ENCODE data around the gene ISX.

DNA sequence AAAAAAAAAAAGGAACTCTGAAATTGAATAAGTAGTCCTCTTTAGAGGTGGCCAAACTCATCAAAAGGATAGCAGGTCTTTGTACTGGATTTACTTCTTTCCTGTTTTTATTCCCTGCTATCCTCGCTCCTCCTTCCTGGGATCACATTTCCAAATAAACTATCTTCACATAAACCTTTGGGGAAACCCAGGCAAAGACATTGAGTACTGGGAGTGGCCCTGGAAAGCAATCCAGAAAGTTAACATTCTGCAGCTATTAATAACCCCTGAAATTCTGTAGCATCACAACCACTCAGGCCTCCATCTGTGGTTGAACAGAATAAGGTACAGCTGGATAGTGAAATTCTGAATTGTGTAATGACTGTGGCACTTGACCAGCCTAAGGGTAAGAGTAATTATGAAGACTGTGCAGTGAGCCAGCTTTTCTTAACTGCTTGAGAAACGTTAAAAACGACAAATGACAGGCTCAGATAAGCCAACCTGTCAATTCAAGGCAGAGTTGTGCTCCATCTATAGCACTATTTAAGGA, 58.8 kb downstream of the ISX start:
- TF ChIP-seq, protein P1, sequence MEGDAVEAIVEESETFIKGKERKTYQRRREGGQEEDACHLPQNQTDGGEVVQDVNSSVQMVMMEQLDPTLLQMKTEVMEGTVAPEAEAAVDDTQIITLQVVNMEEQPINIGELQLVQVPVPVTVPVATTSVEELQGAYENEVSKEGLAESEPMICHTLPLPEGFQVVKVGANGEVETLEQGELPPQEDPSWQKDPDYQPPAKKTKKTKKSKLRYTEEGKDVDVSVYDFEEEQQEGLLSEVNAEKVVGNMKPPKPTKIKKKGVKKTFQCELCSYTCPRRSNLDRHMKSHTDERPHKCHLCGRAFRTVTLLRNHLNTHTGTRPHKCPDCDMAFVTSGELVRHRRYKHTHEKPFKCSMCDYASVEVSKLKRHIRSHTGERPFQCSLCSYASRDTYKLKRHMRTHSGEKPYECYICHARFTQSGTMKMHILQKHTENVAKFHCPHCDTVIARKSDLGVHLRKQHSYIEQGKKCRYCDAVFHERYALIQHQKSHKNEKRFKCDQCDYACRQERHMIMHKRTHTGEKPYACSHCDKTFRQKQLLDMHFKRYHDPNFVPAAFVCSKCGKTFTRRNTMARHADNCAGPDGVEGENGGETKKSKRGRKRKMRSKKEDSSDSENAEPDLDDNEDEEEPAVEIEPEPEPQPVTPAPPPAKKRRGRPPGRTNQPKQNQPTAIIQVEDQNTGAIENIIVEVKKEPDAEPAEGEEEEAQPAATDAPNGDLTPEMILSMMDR (IDR thresholded peaks at IDR 0.05), result no peak
- TF ChIP-seq POLR2A (IDR thresholded peaks at IDR 0.05), result no peak
